A549 (cell line): ENCODE data around the gene FSTL4. TPM values are rescaled to one million over a fixed set of nuclear protein-coding genes. Genes with fewer than 3 reads are reported as not detected.

Experiments
- ATAC-seq, 2 experiments: fragments of 200-7000 bp in 1 of 2; fragments of >200 bp in 1 of 2; cut with Nextera tagmentation in 1 of 2; cut with Tn5 transposase in 1 of 2; 3 replicates each; pipeline versions ENCODE4 v1.8.0 to v1.9.1; 2018 to 2020; ENCODE audit warnings: mild to moderate bottlenecking in 1 of 2, moderate library complexity in 1 of 2
- CTCF ChIA-PET: fragments of 300-600 bp; sonication (Branson Sonifier 250); formaldehyde crosslinking; extraction: SDS; loops from one replicate; lab custom pipeline; 2021; ENCODE audit warnings: antibody characterized with exemption, inconsistent platforms; lab: Yijun Ruan, JAX
- POLR2A ChIA-PET: fragments of 350-600 bp; formaldehyde crosslinking; extraction: SDS; loops from one replicate; lab custom pipeline; 2021; ENCODE audit warnings: antibody characterized with exemption, inconsistent platforms; lab: Yijun Ruan, JAX
- DNase-seq, 2 experiments: peaks; one replicate each; pipeline versions ENCODE4 v3.0.0 to v3.0.0-alpha.2; 2011 to 2016; ENCODE audit warnings: low read depth in 1 of 2, low spot score in 1 of 2
- FAIRE-seq: peaks from 2 replicates; lab custom pipeline; 2011; peaks lifted over from hg19 to GRCh38; lab: Jason Lieb, UNC
- H3K27ac ChIP-seq, 2 experiments: fragments of >200 bp; sonication (Bioruptor Twin); formaldehyde crosslinking; 3 replicates each; pipeline ENCODE4 v1.5.1; 2016 to 2017
- H3K4me1 ChIP-seq: fragments of >200 bp; sonication (Bioruptor Twin); formaldehyde crosslinking; 3 replicates; pipeline ENCODE4 v1.6.1; 2016
- H3K4me2 ChIP-seq: fragments of >200 bp; sonication (Bioruptor Twin); formaldehyde crosslinking; 3 replicates; pipeline ENCODE4 v1.6.1; 2016
- H3K4me3 ChIP-seq: fragments of >200 bp; sonication (Bioruptor Twin); formaldehyde crosslinking; 3 replicates; pipeline ENCODE4 v1.5.1; 2016
- H3K9me3 ChIP-seq: fragments of >200 bp; sonication (Bioruptor Twin); formaldehyde crosslinking; 3 replicates; pipeline ENCODE4 v1.6.1; 2016
- BHLHE40 ChIP-seq: IDR thresholded peaks from 2 replicates; pipeline ENCODE4 v1.6.1; 2012; ENCODE audit warnings: low read depth, low read length, inconsistent platforms
- CBX8 ChIP-seq: fragments of 200-600 bp; sonication (generic); IDR thresholded peaks from 2 replicates; pipeline ENCODE4 v1.6.1; 2016
- EHF ChIP-seq: fragments of 250-450 bp; sonication (Bioruptor Pico); IDR thresholded peaks from 2 replicates; pipeline ENCODE4 v1.5.0; 2020; ENCODE audit warnings: mild to moderate bottlenecking
- EP300 ChIP-seq, 2 experiments: fragments of >200 bp; sonication (Bioruptor Twin); formaldehyde crosslinking; IDR thresholded peaks; 2 replicates in 1 of 2; 3 replicates in 1 of 2; pipeline ENCODE4 v1.6.1; 2016 to 2017
- FOSB ChIP-seq: fragments of 250-450 bp; sonication (Bioruptor Pico); IDR thresholded peaks from 2 replicates; pipeline ENCODE4 v1.5.0; 2020; ENCODE audit warnings: mild to moderate bottlenecking, moderate library complexity
- FOXS1 ChIP-seq: fragments of 250-450 bp; sonication (Bioruptor Pico); IDR thresholded peaks from 2 replicates; pipeline ENCODE4 v1.5.0; 2020; ENCODE audit warnings: mild to moderate bottlenecking, moderate library complexity
- HES2 ChIP-seq: fragments of >200 bp; sonication (Bioruptor Twin); formaldehyde crosslinking; IDR thresholded peaks from 2 replicates; pipeline ENCODE4 v1.6.1; 2016
- JUN ChIP-seq, 2 experiments: fragments of >200 bp; sonication (Bioruptor Twin); formaldehyde crosslinking; IDR thresholded peaks; 2 replicates in 1 of 2; 3 replicates in 1 of 2; pipeline ENCODE4 v1.6.1; 2016 to 2017
- KDM1A ChIP-seq: fragments of 200-600 bp; sonication (generic); IDR thresholded peaks from 2 replicates; pipeline ENCODE4 v1.6.1; 2016; ENCODE audit warnings: low read depth, mild to moderate bottlenecking
- MYC ChIP-seq: IDR thresholded peaks from 2 replicates; pipeline ENCODE4 v1.6.1; 2012; ENCODE audit warnings: mild to moderate bottlenecking, inconsistent platforms, low read length, improper control_type of control experiment, borderline replicate concordance
- NFE2L2 ChIP-seq: fragments of 150-350 bp; conservative IDR thresholded peaks from 2 replicates; pipeline ENCODE4 v1.6.1; 2014; ENCODE audit warnings: low read length
- PHF8 ChIP-seq: fragments of 200-600 bp; sonication (generic); IDR thresholded peaks from 2 replicates; pipeline ENCODE4 v1.6.1; 2016; ENCODE audit warnings: low read depth, mild to moderate bottlenecking, antibody characterized with exemption, moderate library complexity, borderline replicate concordance
- POLR2AphosphoS2 ChIP-seq: conservative IDR thresholded peaks from 2 replicates; pipeline ENCODE4 v1.6.1; 2012; ENCODE audit warnings: low read length, improper control_type of control experiment, inconsistent platforms
- RCOR1 ChIP-seq: fragments of 150-350 bp; IDR thresholded peaks from 2 replicates; pipeline ENCODE4 v1.6.1; 2014; ENCODE audit warnings: antibody characterized with exemption, low read length, low read depth
- USF2 ChIP-seq: fragments of 450-650 bp; IDR thresholded peaks from 2 replicates; pipeline ENCODE4 v1.6.1; 2014; ENCODE audit warnings: antibody characterized with exemption
- ZNF302 ChIP-seq: fragments of 250-450 bp; sonication (Bioruptor Pico); IDR thresholded peaks from 2 replicates; pipeline ENCODE4 v1.9.0; 2021; ENCODE audit warnings: inconsistent platforms, mild to moderate bottlenecking, moderate library complexity
- ZSCAN20 ChIP-seq: fragments of 250-450 bp; sonication (Bioruptor Pico); IDR thresholded peaks from 2 replicates; pipeline ENCODE4 v1.8.0; 2022; ENCODE audit warnings: mild to moderate bottlenecking, moderate library complexity
- WGBS: methylation state at CpG from one replicate; pipeline ENCODE4 v1.1.6; 2017; ENCODE audit errors: missing lambda C conversion rate; 5-methylcytosine and 5-hydroxymethylcytosine counted together
- polyA plus RNA-seq, 4 experiments: library from polyadenylated mRNA; depleted of rRNA in 3 of 4; stranded (reverse); fragments of >200 nt; fragmentation: RNase III in 1 of 4; extraction: RNeasy Plus Mini Kit Qiagen cat#74134 plus additional on column Dnase treatment in 1 of 4; gene quantifications; 2 replicates in 3 of 4; 3 replicates in 1 of 4; pipeline ENCODE4 v1.2.3, GENCODE V29; 2011 to 2017
- TF ChIP-seq, protein P1 (sequence below): fragments of >200 bp; sonication (Bioruptor Twin); formaldehyde crosslinking; IDR thresholded peaks from 3 replicates; pipeline ENCODE4 v1.5.1; 2016

Gene FSTL4
- polyA plus RNA-seq, 2 of the 4 experiments (the other 2 are of a cell fraction): 1.6 to 1.8 TPM

- Histone ChIP-seq H3K4me2 (no peak overlapping the region), H3K4me1 (peaks cover 4% of the 10 kb centered on the region; the same call in 1 of the 3 replicates), H3K4me3 (no peak overlapping the region), H3K27ac (no peak overlapping the region), H3K9me3 (no peaks in the 10 kb centered on the region)
- ATAC-seq (no peak), FAIRE-seq (no peak), DNase-seq (no peak)
- CTCF ChIA-PET: interaction anchor here (3.4 to 6.2 kb wide), 2 partner anchors 8 to 144 kb away, joined by 20 to 37 read pairs; no protein-coding TSS in a partner anchor
- POLR2A ChIA-PET: no interaction called here
- 83% methylated on average over 7 of the region's 7 CpGs for WGBS
- no peak for TF ChIP-seq ZSCAN20 (CRISPR knock-in tag)
- TF ChIP-seq PHF8: no peak
- TF ChIP-seq, all 56 proteins: peak for 0
These were observed 356.1 kb downstream of the FSTL4 start for GRCh38 chr5:133256276-133256675.

GRCh38 chr5:133254803-133255202, 357.5 kb downstream of the FSTL4 start:
- H3K4me3 ChIP-seq: no peak overlapping the region
- no peak overlapping the region for H3K27ac ChIP-seq
- ChIA-PET POLR2A (no interaction called here), CTCF (interaction anchor here (1.1 to 6.2 kb wide), 3 partner anchors 32 to 143 kb away, joined by 3 to 37 read pairs (median 5); no protein-coding TSS in a partner anchor)
- DNase-seq (no peak), FAIRE-seq (no peak), ATAC-seq (no peak)
- WGBS: 76% methylated on average over 4 of the region's 6 CpGs
- H3K4me1 ChIP-seq: peaks cover 9% of the 10 kb centered on the region
- H3K9me3 ChIP-seq: no peaks in the 10 kb centered on the region
- H3K4me2 ChIP-seq: no peak overlapping the region
- TF ChIP-seq USF2 (no peak), ZNF302 (CRISPR knock-in tag) (no peak), RCOR1 (no peak), NFE2L2 (no peak), ZSCAN20 (CRISPR knock-in tag) (no peak)

GRCh38 chr5:133253671-133254070, 358.7 kb downstream of the FSTL4 start:
- no peak for ATAC-seq
- CTCF ChIA-PET: interaction anchor here (0.5 to 6.2 kb wide), 4 partner anchors 14 to 434 kb away, joined by 3 to 37 read pairs (median 4); no protein-coding TSS in a partner anchor
- no peak overlapping the region for H3K4me3 ChIP-seq
- DNase-seq: no peak
- no peak overlapping the region for H3K27ac ChIP-seq
- no peak for FAIRE-seq
- H3K4me2 ChIP-seq: no peak overlapping the region
- no peaks in the 10 kb centered on the region for H3K9me3 ChIP-seq
- POLR2A ChIA-PET: no interaction called here
- peaks cover 21% of the 10 kb centered on the region for H3K4me1 ChIP-seq
- TF ChIP-seq FOSB (CRISPR knock-in tag) (no peak), FOXS1 (CRISPR knock-in tag) (no peak), KDM1A (no peak), CBX8 (no peak), MYC (no peak), BHLHE40 (no peak), JUN (IDR thresholded peaks at IDR 0.05) (no peak), EP300 (IDR thresholded peaks at IDR 0.05) (no peak), POLR2AphosphoS2 (no peak), EHF (CRISPR knock-in tag) (no peak), RCOR1 (no peak), HES2 (no peak)
- TF ChIP-seq, protein P1, sequence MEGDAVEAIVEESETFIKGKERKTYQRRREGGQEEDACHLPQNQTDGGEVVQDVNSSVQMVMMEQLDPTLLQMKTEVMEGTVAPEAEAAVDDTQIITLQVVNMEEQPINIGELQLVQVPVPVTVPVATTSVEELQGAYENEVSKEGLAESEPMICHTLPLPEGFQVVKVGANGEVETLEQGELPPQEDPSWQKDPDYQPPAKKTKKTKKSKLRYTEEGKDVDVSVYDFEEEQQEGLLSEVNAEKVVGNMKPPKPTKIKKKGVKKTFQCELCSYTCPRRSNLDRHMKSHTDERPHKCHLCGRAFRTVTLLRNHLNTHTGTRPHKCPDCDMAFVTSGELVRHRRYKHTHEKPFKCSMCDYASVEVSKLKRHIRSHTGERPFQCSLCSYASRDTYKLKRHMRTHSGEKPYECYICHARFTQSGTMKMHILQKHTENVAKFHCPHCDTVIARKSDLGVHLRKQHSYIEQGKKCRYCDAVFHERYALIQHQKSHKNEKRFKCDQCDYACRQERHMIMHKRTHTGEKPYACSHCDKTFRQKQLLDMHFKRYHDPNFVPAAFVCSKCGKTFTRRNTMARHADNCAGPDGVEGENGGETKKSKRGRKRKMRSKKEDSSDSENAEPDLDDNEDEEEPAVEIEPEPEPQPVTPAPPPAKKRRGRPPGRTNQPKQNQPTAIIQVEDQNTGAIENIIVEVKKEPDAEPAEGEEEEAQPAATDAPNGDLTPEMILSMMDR: no peak
- 81% methylated on average over 1 of the region's 1 CpG for WGBS
